C4-2B (cell line): ENCODE data around the gene ACP7.

Experiments
- H3K27ac ChIP-seq: fragments of 450-650 bp; 2 replicates; pipeline ENCODE4 v1.5.1; 2017
- CTCF ChIP-seq: fragments of 450-650 bp; conservative IDR thresholded peaks from 2 replicates; pipeline ENCODE4 v1.5.1; 2017; ENCODE audit warnings: mild to moderate bottlenecking
- ZFX ChIP-seq: fragments of 450-650 bp; IDR thresholded peaks from 2 replicates; pipeline ENCODE4 v1.6.1; 2017

ACP7 gene

DNA sequence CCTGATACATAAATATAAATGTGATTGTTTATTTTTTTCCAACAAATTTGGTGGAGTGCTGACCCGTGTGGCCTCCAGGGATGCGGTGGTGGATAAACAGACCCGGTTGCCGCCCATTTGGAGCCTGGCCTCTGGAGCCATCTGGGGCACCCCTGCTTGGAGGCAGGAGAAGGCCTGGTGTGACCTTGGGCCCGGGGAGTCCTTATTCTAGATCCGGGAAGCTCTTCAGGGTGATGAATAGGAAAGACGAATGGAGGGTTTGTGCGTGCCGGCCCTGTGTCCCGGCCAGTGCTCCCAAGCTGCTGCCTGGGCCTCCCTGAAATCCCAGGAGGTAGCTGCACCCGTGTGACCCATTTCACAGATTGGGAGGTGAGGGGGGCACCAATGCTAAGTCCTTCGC lies 53.0 kb downstream of the ACP7 start:
- TF ChIP-seq CTCF: no peak
- TF ChIP-seq ZFX: no peak
- H3K27ac ChIP-seq: peak overlapping the region; percentile 7; the same call in 1 of the 2 replicates

DNA sequence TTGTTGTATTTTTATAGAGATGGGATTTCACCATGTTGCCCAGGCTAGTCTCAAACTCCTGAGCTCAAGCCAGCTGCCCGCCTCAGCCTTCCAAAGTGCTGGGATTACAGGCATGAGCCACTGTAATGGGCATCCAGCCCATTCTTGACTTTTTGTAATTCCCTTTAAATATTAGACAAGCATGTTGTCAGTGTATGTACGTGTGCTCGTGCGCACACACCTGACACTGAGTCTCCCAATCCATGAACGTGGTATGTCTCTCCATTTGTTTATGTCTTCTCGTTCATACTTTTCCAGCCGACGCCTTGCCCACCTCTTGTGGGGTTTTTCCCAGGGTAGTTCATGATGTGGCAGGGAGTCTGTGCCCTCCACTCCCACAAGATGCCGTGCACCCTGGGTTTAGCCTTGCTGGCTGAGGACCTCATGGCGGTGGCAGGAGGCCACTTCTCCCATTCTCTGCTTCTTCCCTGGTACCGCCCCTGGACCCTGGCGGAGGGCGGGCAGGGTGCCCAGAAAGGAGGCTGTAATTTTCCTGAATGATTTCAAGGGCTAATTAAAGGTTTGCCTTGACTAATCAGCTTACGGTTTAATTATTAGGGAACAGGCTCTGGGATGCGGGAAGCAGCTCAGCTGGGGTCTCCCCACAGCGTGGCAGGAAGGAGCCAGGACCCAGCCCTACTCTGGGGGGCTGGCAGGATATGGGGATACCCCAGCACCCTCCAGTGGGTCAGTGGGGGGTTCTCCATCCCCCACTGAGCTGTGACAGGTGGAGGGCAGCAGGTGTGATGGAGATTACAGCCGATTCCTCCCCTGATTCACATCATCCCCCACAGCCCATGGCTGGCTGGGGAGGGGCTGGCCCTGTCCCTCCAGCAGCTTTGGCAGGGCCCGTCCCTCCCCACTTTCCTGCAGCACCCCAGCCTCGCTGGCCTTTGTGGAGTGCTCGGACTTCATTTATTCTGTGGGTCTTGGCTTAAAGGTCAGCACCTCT lies 54.3 kb downstream of the ACP7 start:
- TF ChIP-seq ZFX: no peak
- no peak for TF ChIP-seq CTCF
- H3K27ac ChIP-seq: no peak overlapping the region

- no peak overlapping the region for H3K27ac ChIP-seq
- TF ChIP-seq ZFX: no peak
- no peak for TF ChIP-seq CTCF
Measured at GRCh38 chr19:39139305-39139874, 55.2 kb downstream of the ACP7 start.

GRCh38 chr19:39139971-39140453 lies 55.8 kb downstream of the ACP7 start:
- no peak overlapping the region for H3K27ac ChIP-seq

GRCh38 chr19:39140594-39140993 lies 56.4 kb downstream of the ACP7 start:
- no peak for TF ChIP-seq CTCF
- TF ChIP-seq ZFX: no peak
- no peak overlapping the region for H3K27ac ChIP-seq

More at GRCh38 chr19:39139971-39140453, 55.8 kb downstream of the ACP7 start:
- TF ChIP-seq ZFX (no peak), CTCF (no peak)

DNA sequence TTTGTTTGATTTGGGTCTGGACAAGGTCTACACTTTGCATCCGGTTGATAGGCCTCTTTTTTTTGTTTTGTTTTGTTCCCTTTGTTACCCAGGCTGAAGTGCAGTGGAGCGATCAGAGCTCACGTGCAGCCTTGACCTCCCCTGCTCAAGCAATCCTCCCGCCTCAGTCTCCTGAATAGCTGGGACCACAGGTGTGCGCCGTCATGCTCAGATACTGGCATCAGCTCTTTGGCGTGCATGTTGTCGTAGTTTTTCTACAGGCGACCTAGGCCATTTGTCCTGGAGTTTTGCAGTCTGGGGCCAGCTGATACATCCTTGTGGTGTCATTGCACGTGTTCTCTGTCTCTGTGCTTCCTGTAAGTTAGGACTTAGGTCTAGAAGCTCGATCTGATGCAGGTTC lies 57.8 kb downstream of the ACP7 start:
- no peak for TF ChIP-seq ZFX
- TF ChIP-seq CTCF: no peak
- no peak overlapping the region for H3K27ac ChIP-seq

GRCh38 chr19:39142630-39143029 lies 58.5 kb downstream of the ACP7 start:
- H3K27ac ChIP-seq: no peak overlapping the region
- no peak for TF ChIP-seq ZFX
- TF ChIP-seq CTCF: no peak

GRCh38 chr19:39143757-39144289 lies 59.7 kb downstream of the ACP7 start:
- peak overlapping the region; percentile 57 for H3K27ac ChIP-seq
